ENCODE data around the gene ZNF76. TPM values are rescaled to one million over a fixed set of nuclear protein-coding genes. Genes with fewer than 3 reads are reported as not detected.

The ZNF76 gene
- total RNA-seq, 1 experiment from 2014 or later: 39.9 TPM

DNA sequence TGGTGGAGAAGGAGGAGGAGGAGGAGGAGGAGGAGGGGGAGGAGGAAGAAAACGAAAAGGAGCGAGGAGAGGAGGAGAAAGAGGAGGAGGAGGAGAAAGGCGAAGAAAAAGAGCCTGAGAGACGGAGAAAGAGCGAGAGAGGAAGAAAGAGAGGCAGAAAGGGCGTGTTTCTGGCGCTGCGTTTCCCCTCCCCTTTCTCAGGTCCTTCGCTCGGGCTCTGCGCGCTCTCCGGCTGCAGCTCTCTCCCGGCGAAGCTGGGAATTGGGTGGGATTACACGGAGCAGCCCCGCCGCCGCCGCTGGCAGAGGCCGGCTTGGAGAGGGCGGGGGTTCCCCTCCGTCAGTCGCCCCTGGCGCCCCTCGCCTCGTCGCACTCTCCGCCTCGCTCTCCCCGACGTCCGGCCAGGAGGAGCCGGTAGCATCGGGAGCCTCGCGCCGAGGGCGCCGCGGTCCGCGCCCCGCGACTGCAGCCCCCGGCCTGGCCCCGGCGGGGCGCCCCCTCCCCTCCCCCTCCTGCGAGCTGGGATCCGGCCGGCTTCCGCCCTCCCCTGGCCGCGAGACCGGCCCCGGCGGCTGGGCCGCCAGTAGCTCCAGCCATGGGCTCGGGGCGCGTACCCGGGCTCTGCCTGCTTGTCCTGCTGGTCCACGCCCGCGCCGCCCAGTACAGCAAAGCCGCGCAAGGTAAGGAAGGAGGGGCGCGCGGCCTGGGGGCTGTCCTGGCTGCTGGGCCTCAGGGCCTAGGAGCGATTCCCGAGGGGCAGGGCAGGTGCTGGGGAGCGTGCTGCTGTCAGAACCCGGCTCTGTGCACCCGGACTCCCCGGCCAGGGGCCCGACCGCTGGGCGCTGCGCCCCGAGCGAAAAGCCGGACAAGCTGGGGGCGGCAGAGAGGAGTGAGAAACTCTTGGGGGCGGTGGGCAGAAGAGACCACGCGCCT, 45.4 kb upstream of the ZNF76 start, which contains the start of gene SCUBE3:
TSS of gene SCUBE3 (plus strand) at position 133 of the 933 bp plus-strand sequence. CDS start at position 596, 463 bp downstream.
- H3K27ac ChIP-seq: no peak within 1 kb of the TSS
- H4K20me1 ChIP-seq (ENCODE audit: insufficient read depth): no peaks in the 10 kb centered on the region
- peak in 1 of 2 experiments; percentile 19 for DNase-seq
- no peaks in the 10 kb centered on the region for H3K79me2 ChIP-seq (ENCODE audit: low read depth)
- no TSS peak for BruUV-seq (replicated peaks)
- H3K4me3 ChIP-seq: peak within 1 kb of the TSS; percentile 44; the same call in 1 of the 2 replicates
- peaks cover 22% of the 10 kb centered on the region for H3K27me3 ChIP-seq (ENCODE audit: insufficient read depth, low read depth)
- no peaks in the 10 kb centered on the region; the same call in 1 of the 2 replicates for H3F3A ChIP-seq (ENCODE audit: insufficient read depth, low read depth)
- H3K9me2 ChIP-seq (ENCODE audit: insufficient read depth): no peaks in the 10 kb centered on the region
- intact Hi-C loops (cut with micrococcal nuclease; ENCODE audit: unreplicated experiment): no loop called here
- H3K36me3 ChIP-seq (ENCODE audit: low read depth): no peaks in the 10 kb centered on the region
- CTCF ChIA-PET: no interaction called here
- no peak for TF ChIP-seq EZH2 (IDR thresholded peaks at IDR 0.05; ENCODE audit: low read depth)
- no peak for TF ChIP-seq CTCF (conservative IDR thresholded peaks at IDR 0.05)
- H3K9me3 ChIP-seq (ENCODE audit: insufficient read depth, low read depth): no peaks in the 10 kb centered on the region
- peak within 1 kb of the TSS; percentile 70 for H3K4me2 ChIP-seq
- POLR2A ChIA-PET (ENCODE audit: unreplicated experiment): no interaction called here
- no peaks in the 10 kb centered on the region for H3K4me1 ChIP-seq (replicated peaks; ENCODE audit: insufficient read depth)
- no peak within 1 kb of the TSS for H2AFZ ChIP-seq

GRCh38 chr6:35214869-35215664, 44.5 kb upstream of the ZNF76 start:
- Histone ChIP-seq H2AFZ (no peak overlapping the region), H3K79me2 (ENCODE audit: low read depth) (no peaks in the 10 kb centered on the region), H3K36me3 (ENCODE audit: low read depth) (no peaks in the 10 kb centered on the region), H3K4me3 (no peak overlapping the region), H3K9me3 (ENCODE audit: insufficient read depth, low read depth) (no peaks in the 10 kb centered on the region), H4K20me1 (ENCODE audit: insufficient read depth) (no peaks in the 10 kb centered on the region), H3K27ac (no peak overlapping the region), H3K9me2 (ENCODE audit: insufficient read depth) (no peaks in the 10 kb centered on the region), H3F3A (ENCODE audit: insufficient read depth, low read depth) (no peaks in the 10 kb centered on the region; the same call in 1 of the 2 replicates), H3K4me2 (no peak overlapping the region), H3K4me1 (replicated peaks; ENCODE audit: insufficient read depth) (no peaks in the 10 kb centered on the region), H3K27me3 (ENCODE audit: insufficient read depth, low read depth) (peaks cover 22% of the 10 kb centered on the region)
- POLR2A ChIA-PET (ENCODE audit: unreplicated experiment): interaction anchor here (0.5 kb wide), 1 partner anchor 34 kb away, joined by 5 read pairs; no protein-coding TSS in a partner anchor
- CTCF ChIA-PET: no interaction called here
- DNase-seq: no peak
- no peak for TF ChIP-seq CTCF (conservative IDR thresholded peaks at IDR 0.05)
- TF ChIP-seq EZH2 (IDR thresholded peaks at IDR 0.05; ENCODE audit: low read depth): no peak
- intact Hi-C loops (cut with micrococcal nuclease; ENCODE audit: unreplicated experiment): no loop called here
- no TSS peak for BruUV-seq (replicated peaks)

GRCh38 chr6:35215665-35216411, 43.7 kb upstream of the ZNF76 start:
- Histone ChIP-seq H3K9me2 (ENCODE audit: insufficient read depth) (no peaks in the 10 kb centered on the region), H3K4me3 (no peak overlapping the region), H3F3A (ENCODE audit: insufficient read depth, low read depth) (no peaks in the 10 kb centered on the region; the same call in 1 of the 2 replicates), H3K27me3 (ENCODE audit: insufficient read depth, low read depth) (peaks cover 22% of the 10 kb centered on the region), H3K4me2 (no peak overlapping the region), H3K27ac (no peak overlapping the region), H3K36me3 (ENCODE audit: low read depth) (no peaks in the 10 kb centered on the region), H4K20me1 (ENCODE audit: insufficient read depth) (no peaks in the 10 kb centered on the region), H3K4me1 (replicated peaks; ENCODE audit: insufficient read depth) (no peaks in the 10 kb centered on the region), H3K9me3 (ENCODE audit: insufficient read depth, low read depth) (no peaks in the 10 kb centered on the region), H3K79me2 (ENCODE audit: low read depth) (no peaks in the 10 kb centered on the region), H2AFZ (no peak overlapping the region)
- ChIA-PET POLR2A (ENCODE audit: unreplicated experiment) (interaction anchor here (0.5 kb wide), 1 partner anchor 35 kb away, joined by 5 read pairs; no protein-coding TSS in a partner anchor), CTCF (no interaction called here)
- TF ChIP-seq EZH2 (IDR thresholded peaks at IDR 0.05; ENCODE audit: low read depth) (no peak), CTCF (conservative IDR thresholded peaks at IDR 0.05) (no peak)
- DNase-seq: no peak
- intact Hi-C loops (cut with micrococcal nuclease; ENCODE audit: unreplicated experiment): no loop called here
- no TSS peak for BruUV-seq (replicated peaks)
